SW 1271 (cell line): ENCODE results near the gene PDE8A.
"Not testable (repeated sequence)": the region's sequence is repeated elsewhere in the genome, so short reads cannot be mapped to it uniquely, and the experiment has no call there.

ENCODE experiments used
- DNase-seq, 2 experiments: peaks; one replicate each; lab custom pipeline; 2025; lab: John Stamatoyannopoulos, UW

PDE8A gene

DNA sequence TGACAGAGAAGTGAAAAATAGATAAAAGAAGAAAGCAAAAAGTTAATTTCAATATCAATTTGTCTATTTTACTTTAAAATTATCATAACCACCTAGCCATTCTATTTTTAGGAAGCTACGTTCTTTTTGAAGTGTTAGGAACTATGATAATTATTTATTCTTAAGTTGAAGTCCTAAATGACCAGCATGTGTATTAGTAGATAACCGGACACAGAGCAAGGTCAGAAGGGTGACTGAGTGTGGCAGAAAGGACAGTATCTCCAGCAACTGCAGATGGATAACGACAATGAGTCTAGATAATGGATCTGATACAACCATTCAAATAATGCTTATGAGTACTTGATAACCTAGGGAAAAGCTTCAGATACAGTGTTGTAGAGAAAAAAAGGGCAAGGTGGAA is 198.0 kb downstream of the PDE8A start:
- DNase-seq: no peak

DNA sequence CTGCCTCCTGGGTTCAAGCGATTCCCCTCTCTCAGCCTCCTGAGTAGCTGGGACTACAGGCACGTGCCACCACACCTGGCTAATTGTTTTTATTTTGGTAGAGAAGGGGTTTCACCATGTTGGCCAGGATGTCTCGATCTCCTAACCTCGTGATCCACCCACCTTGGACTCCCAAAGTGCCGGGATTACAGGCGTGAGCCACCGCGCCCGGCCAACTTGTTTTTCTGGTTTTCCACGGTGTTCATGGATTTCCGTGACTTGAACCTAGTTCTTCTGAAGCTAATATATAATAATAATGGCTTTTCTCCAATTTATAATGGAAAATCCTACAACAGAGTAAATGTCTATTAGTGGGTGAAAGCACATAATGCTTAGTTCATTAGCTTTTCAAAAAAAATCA is 203.7 kb downstream of the PDE8A start:
- DNase-seq: not testable (repeated sequence)

DNA sequence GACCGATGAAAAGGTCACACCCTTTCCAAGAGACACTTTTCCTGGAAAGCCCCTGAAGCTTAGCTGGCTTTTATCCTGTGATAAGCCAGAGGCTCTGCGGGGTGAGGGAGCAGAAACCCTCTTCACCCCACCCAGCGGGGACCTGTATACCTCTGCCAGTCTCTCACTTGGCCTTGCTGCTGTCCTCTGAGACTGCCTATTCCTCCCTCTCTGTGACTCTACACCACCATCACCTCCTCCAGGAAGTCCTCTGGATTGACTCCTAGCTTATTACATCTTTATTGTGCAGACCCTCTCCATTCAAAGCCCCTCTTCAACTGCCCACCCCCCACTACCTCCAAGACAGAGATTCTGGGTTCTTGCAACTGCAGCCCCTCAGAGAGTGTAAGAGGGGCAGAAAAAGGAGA is 206.5 kb downstream of the PDE8A start:
- DNase-seq: not testable (repeated sequence)
